ENCODE data around the gene FLT3. TPM values are rescaled to one million over a fixed set of nuclear protein-coding genes. Genes with fewer than 3 reads are reported as not detected.

The FLT3 gene
- total and polyA plus RNA-seq, 4 donors, result 0.14 to 0.84 (median 0.42) TPM

DNA sequence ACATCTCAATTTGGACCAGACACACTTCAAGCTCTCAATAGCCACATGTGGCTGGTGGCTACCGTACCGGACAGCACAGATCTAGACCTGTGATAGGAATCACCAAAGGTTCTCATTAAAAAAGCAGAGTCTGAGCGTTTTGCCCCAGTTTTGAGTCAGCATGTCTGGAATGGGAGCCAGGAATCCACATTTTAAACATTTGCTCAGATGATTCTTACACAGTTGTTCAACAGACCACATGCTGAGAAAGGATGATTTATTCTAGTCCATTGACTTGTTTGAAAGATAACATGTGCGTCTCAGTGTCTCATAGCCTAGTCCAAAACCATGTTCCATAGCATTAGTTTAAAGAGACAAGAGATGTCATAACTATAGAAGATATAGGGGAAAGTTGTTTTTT, 53.4 kb downstream of the FLT3 start:
- Histone ChIP-seq H3K9ac (ENCODE audit: low read depth in 1 of 2, low read length in 2 of 2) (no peak overlapping the region), H3K27ac (ENCODE audit: low read depth in 1 of 2, low read length in 2 of 2) (no peak overlapping the region), H3K27me3 (ENCODE audit: control insufficient read depth in 4 of 4, insufficient read depth in 4 of 4, low read length in 3 of 4) (no peaks in the 10 kb centered on the region), H3K4me1 (ENCODE audit: control insufficient read depth in 4 of 4, insufficient read depth in 4 of 4, low read length in 3 of 4) (peaks cover 0 to 2% (median under 1%) of the 10 kb centered on the region in 4 donors), H3K4me3 (ENCODE audit: low read depth in 1 of 3, low read length in 3 of 3) (no peak overlapping the region), H3K36me3 (ENCODE audit: control insufficient read depth in 4 of 4, insufficient read depth in 3 of 4, low read depth in 1 of 4, low read length in 3 of 4) (no peaks in the 10 kb centered on the region), H3K9me3 (ENCODE audit: control insufficient read depth in 4 of 4, low read length in 3 of 4) (no peaks in the 10 kb centered on the region)
- 61% methylated on average over 4 of the region's 4 CpGs for WGBS
- TF ChIP-seq NR2F2 (IDR thresholded peaks at IDR 0.05) (no peak), JUND (IDR thresholded peaks at IDR 0.05) (no peak), GABPA (IDR thresholded peaks at IDR 0.05 in 1 of 2, conservative IDR thresholded peaks at IDR 0.05 in 1 of 2) (no peak), FOXA2 (IDR thresholded peaks at IDR 0.05) (no peak), HNF4A (conservative IDR thresholded peaks at IDR 0.05) (no peak), MAX (IDR thresholded peaks at IDR 0.05) (no peak), HNF4G (IDR thresholded peaks at IDR 0.05) (no peak), REST (IDR thresholded peaks at IDR 0.05) (no peak), YY1 (IDR thresholded peaks at IDR 0.05) (no peak)
- TF ChIP-seq, protein P1, sequence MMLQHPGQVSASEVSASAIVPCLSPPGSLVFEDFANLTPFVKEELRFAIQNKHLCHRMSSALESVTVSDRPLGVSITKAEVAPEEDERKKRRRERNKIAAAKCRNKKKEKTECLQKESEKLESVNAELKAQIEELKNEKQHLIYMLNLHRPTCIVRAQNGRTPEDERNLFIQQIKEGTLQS (IDR thresholded peaks at IDR 0.05), result no peak
- DNase-seq (ENCODE audit: low spot score), result no peak

DNA sequence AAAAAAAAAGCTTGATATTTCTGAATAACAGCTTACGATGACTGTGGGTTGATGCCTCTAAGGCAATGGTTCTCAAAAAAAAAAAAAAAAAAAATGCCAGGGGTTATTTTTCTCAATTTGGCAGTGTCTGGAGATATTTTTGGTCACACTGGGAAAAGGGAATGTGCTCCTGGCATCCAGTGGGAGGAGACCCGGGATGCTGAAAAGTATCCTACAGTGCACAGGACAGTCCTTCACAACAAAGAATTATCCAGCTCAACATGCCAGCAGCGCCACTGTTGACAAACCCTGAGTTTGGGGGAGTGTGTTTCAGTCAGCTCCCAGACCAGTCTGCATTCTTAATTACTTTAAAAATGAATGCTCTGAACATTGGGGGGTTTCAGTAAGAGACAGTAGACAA, 54.5 kb downstream of the FLT3 start:
- TF ChIP-seq CTCF (IDR thresholded peaks at IDR 0.05; ENCODE audit: low read depth, low read length, missing input control) (no peak), TAF1 (conservative IDR thresholded peaks at IDR 0.05) (no peak), EGR1 (IDR thresholded peaks at IDR 0.05; ENCODE audit: low read depth in 2 of 2) (no peak), GABPA (IDR thresholded peaks at IDR 0.05 in 1 of 2, conservative IDR thresholded peaks at IDR 0.05 in 1 of 2) (no peak), RXRA (IDR thresholded peaks at IDR 0.05) (no peak), NR2F2 (IDR thresholded peaks at IDR 0.05) (no peak), FOXA2 (IDR thresholded peaks at IDR 0.05) (no peak), REST (IDR thresholded peaks at IDR 0.05) (no peak), MAX (IDR thresholded peaks at IDR 0.05) (no peak), HNF4A (conservative IDR thresholded peaks at IDR 0.05) (no peak), SP1 (IDR thresholded peaks at IDR 0.05) (no peak), ZBTB33 (IDR thresholded peaks at IDR 0.05) (no peak), HNF4G (IDR thresholded peaks at IDR 0.05) (no peak), RAD21 (IDR thresholded peaks at IDR 0.05) (no peak), JUND (IDR thresholded peaks at IDR 0.05) (no peak), YY1 (IDR thresholded peaks at IDR 0.05) (no peak), FOXA1 (IDR thresholded peaks at IDR 0.05) (no peak)
- TF ChIP-seq, protein P1 (IDR thresholded peaks at IDR 0.05), result no peak
- Histone ChIP-seq H3K36me3 (ENCODE audit: control insufficient read depth in 4 of 4, insufficient read depth in 3 of 4, low read depth in 1 of 4, low read length in 3 of 4) (no peaks in the 10 kb centered on the region), H3K4me3 (ENCODE audit: low read depth in 1 of 3, low read length in 3 of 3) (no peak overlapping the region), H3K27ac (ENCODE audit: low read depth in 1 of 2, low read length in 2 of 2) (no peak overlapping the region), H3K9me3 (ENCODE audit: control insufficient read depth in 4 of 4, low read length in 3 of 4) (no peaks in the 10 kb centered on the region), H3K9ac (ENCODE audit: low read depth in 1 of 2, low read length in 2 of 2) (no peak overlapping the region), H3K4me1 (ENCODE audit: control insufficient read depth in 4 of 4, insufficient read depth in 4 of 4, low read length in 3 of 4) (peaks cover 0 to 2% (median under 1%) of the 10 kb centered on the region in 4 donors), H3K27me3 (ENCODE audit: control insufficient read depth in 4 of 4, insufficient read depth in 4 of 4, low read length in 3 of 4) (no peaks in the 10 kb centered on the region)
- 69% methylated on average over 3 of the region's 3 CpGs for WGBS
- DNase-seq (ENCODE audit: low spot score), result no peak

Data from liver (tissue), 9 donors.